Measurements from ENCODE around the gene DBH. TPM values are rescaled to one million over a fixed set of nuclear protein-coding genes. Genes with fewer than 3 reads are reported as not detected.

Gene DBH
- total RNA-seq, 1 experiment from 2014 or later = not detected

DNA sequence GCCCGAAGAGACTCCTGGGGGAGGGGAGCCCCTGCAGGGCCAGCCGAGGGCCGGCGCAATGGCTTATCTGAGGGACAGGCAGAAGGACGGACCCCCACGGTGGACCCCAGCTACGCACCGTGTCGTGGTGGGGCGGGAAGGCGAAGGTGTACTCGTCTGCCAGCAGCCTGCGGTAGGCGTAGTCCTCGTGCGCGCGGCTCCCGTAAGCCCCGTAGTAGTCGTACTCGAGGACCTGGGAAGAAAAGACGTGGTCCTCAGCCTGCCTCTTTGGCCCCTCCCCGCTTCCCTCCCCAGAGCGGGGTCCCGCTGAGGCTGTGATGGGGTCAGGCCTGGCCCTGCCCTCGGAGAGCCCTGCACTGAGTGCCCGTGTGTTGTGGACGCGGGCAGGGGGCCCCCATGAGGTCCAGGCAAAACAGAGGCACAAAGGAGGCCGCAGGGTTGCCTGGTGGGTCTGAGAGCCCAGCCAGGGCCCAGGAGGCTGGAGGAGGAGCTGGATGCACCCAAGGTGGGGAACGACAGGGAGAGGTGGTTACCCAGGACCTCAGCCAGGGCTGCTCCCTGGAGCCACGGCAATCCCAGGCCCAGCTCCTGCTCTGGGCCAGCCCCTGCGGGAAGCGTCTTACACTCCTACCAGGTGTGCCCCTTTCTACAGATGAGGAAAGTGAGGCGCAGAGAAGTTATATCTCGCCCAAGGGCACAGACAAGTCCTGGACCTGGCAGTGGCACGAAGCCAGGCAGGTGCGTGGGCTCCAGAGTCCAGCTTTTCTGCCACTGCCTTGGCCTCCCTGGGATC, 66.8 kb downstream of the DBH start:
- no peak for DNase-seq (ENCODE audit: low read depth)
- in situ Hi-C loops (cut with HindIII; ENCODE audit: low pct_unique_long_range_greater_than_20kb, low sequenced_read_pairs) = no loop called here

DNA sequence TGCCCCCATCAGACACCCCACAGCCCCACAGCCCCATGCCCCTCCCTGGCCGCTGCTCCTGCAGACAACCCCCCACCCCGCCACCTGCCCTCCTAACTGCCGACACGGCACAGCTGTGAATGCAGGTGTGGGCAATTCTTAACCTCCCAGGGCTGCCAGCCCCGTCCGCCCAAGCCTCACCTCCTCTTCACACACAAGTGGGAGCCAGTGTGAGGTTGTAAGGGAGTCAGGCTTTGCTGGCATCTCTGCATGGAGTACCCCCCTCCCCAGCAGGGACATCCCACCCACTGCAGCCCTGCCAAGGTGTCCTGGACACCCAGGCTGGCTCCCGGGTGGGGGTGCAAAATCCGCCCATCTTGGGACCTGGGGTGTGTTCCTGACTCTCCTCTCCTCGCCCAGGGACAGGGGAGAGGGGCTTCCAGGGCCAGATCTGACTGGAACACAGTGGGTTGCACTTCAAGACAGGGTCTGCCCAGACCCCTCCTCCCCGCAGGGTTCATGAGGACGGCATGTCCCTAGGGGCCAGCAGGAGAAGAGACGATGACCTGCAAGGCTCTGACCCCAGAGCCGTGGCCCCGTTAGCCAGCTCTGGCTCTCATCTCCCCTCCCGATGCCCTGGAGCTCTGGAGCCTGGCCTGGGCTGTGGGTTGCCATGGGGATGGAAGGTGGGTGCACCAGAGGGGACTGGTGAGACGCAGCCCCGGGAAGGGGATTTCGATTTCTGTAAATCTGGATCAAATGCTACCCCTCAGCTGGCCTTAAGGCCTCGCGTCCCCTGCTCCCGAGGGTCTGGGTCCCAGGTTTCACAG, 67.6 kb downstream of the DBH start:
- in situ Hi-C loops (cut with HindIII; ENCODE audit: low pct_unique_long_range_greater_than_20kb, low sequenced_read_pairs) = no loop called here
- DNase-seq (ENCODE audit: low read depth) = no peak

DNA sequence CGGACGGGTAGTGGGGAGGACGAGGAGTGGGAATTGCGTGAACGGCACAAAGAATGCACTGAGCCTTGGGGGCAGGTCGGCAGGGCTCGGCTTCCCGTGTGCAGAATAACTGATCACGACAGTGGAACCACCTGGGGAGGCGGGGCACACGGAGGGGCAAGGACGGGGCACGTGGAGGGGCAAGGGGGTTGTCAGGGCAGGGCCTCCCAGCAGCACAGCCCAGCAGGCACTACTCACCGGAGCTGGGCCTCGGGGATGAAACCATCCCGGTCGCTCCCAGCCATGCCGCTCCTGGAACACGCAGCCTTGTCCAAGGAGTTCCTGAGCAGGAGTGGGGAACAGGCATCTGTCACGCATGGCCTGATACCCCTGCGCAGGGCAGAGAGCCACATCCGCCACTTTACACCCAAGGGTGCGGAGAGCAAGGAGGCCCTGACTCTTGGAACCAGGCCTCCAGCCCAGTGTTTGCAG, 68.6 kb downstream of the DBH start:
- in situ Hi-C loops (cut with HindIII; ENCODE audit: low pct_unique_long_range_greater_than_20kb, low sequenced_read_pairs) = no loop called here
- no peak for DNase-seq (ENCODE audit: low read depth)

DNA sequence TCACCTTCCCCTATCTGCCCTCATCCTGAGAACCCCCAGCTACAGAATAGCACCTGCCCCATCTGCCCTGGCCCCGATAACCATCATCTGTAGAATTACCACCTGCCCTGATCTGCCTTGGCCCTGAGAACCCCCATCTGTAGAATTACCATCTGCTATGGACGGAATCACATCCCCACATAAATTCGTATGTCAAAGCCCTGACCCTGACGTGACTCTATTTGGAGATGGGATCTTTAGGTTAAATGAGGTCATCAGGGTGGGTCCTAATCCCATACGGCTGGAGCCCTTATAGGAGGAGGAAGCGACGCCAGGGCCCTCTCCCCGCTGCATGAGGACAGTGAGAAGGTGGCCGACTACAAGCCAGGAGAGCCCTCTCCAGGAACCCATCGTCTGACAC, 69.4 kb downstream of the DBH start:
- no peak for DNase-seq (ENCODE audit: low read depth)
- in situ Hi-C loops (cut with HindIII; ENCODE audit: low pct_unique_long_range_greater_than_20kb, low sequenced_read_pairs) = no loop called here

DNA sequence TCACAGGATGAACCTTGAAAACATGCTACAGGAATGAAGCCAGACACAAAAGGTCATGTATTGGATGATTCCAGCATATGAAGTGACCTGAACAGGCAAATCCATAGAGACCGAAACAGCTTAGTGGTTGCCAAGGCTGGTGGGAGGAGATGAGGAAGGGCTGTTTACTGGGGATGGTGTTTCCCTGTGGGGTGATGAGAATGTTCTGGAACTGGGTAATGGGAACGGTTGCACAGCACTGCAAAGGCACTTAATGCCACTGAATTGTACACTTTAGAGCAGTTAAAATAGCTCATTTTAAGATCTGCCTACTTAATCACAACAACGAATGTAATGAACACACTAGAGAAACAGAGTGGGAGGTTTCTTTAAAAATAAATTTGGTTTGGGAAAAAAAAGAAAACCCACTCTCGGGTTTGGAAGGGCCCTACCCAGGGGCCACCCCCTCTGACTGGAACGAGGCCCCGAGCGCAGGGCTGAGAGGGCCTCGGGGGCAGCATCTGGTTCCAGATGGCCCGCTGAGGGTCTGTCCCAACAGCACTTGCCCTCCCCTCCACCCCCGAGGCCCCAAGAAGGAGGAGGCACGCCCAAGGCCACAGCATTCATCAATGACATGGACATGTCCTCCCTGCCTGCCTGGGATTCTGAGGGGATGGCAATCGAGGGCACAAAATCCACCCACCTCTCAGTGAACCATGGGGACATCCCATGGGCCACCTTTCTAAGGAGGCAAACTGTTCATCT, 70.3 kb downstream of the DBH start:
- no peak for DNase-seq (ENCODE audit: low read depth)
- in situ Hi-C loops (cut with HindIII; ENCODE audit: low pct_unique_long_range_greater_than_20kb, low sequenced_read_pairs) = no loop called here

DNA sequence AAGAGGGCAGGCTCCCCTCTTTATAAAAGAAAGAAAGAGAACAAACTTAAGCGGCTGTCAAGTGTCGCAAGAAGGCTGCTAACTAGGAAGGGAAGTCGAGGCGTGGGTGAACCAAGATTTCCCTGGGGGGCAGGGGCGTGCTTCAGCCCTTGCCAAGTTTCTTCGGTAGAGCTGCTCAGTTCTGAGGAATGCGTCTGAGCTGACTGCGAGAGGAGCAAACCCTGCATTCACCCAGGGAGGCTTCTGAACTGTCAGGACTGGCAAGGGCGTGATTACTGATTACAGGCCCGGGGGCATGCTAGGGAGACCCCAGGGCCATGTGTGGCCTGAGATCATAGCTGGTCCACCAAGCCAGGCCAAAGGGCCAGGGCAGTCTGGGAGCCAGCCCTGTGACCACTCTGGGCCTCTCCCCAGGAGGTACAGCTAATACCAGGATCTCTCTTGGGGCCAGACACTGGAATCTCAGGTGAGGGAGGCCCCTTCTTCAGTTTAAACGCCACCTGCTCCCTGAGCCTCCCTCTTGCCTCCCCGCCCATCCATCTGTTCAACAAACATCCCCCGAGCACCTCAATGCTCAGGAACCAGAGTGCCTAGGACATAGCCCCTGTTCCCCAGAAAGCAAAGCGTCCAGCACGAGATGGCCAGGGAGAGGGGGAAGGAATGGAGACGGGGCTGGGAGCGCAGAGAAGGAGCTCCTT, 71.1 kb downstream of the DBH start:
- no peak for DNase-seq (ENCODE audit: low read depth)
- in situ Hi-C loops (cut with HindIII; ENCODE audit: low pct_unique_long_range_greater_than_20kb, low sequenced_read_pairs) = no loop called here

DNA sequence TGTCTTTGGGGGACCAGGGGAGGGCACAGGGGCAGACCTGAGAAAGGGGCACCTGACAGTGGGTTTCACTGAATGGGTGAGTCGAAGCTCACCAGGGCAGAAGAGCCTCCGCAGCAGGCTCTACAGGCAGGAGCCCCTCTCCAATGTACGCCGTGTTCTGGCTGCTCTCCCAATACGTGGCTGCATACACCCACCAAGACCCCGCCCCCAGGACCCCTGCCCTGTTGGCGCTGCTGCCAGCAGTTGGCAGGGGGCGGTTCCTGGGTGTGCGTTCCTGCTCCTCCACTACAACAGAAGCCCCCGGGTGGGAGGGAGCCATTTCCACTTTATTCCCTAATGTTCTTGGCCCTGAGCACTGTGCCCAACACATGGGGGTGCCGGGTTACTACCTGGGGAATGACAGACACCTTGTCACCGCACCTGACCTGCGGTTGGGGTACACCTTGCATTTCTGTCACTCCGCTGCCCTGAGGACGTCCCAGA, 71.6 kb downstream of the DBH start:
- in situ Hi-C loops (cut with HindIII; ENCODE audit: low pct_unique_long_range_greater_than_20kb, low sequenced_read_pairs) = no loop called here
- no peak for DNase-seq (ENCODE audit: low read depth)

DNA sequence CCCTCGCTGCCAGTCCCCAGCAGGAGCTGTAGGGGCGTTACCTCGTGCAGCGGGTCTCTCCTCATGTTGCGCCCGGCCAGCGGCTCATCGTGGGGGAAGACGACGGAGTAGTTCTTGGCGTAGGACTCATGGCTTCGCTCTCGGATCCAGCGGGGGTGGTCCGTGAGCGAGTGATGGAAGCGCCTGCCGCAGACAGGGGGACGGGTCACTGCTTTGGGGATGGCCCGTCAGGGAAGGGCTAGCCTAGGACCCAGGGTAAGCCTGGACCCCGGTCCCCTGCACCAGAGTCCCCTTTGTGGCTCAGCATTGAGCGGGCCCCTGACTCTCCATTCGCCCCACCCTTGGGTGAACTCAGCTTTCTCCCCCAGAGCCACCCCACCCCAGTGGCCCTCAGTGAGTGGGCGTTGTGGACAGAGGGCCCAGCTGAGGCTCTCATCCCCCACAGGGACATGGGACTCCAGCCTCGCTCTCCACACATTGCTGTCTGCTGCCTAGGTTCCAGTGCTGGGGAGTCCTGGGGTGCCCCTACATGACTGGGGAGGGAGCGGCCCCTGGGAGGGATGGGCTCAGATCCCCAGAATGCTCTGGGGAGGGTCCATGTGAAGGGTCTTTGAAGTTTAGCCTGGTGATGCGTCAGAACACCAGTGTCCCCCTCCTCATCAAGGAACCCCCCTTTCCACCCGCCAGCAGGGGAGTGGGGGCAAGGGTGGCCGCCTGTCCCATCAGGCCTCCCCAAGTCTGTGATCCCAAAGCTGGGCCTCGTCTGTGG, 72.3 kb downstream of the DBH start:
- no peak for DNase-seq (ENCODE audit: low read depth)
- in situ Hi-C loops (cut with HindIII; ENCODE audit: low pct_unique_long_range_greater_than_20kb, low sequenced_read_pairs) = no loop called here

Other genes with a start within 250 kb of the DBH start
- gene REXO4, start 218.4 kb upstream of the DBH start, total RNA-seq (2014; rRNA removed; shearing (Covaris generic); ENCODE audit: low replicate concordance) = 27.5 and 35.4 TPM in 2 replicates
- 3.0 and 3.7 TPM in 2 replicates for gene ADAMTS13, start 214.0 kb upstream of the DBH start, total RNA-seq (2014; rRNA removed; shearing (Covaris generic); ENCODE audit: low replicate concordance)
- gene CACFD1, start 176.4 kb upstream of the DBH start, total RNA-seq (2014; rRNA removed; shearing (Covaris generic); ENCODE audit: low replicate concordance) = 10.7 and 13.2 TPM in 2 replicates
- 19.6 and 19.7 TPM in 2 replicates for gene SLC2A6, start 157.3 kb upstream of the DBH start, total RNA-seq (2014; rRNA removed; shearing (Covaris generic); ENCODE audit: low replicate concordance)
- not detected in 2 replicates for gene MYMK, start 111.4 kb upstream of the DBH start, total RNA-seq (2014; rRNA removed; shearing (Covaris generic); ENCODE audit: low replicate concordance)
- gene ADAMTSL2, start 101.7 kb upstream of the DBH start, total RNA-seq (2014; rRNA removed; shearing (Covaris generic); ENCODE audit: low replicate concordance) = not detected in 2 replicates
- not detected in 2 replicates for gene FAM163B, start 27.0 kb upstream of the DBH start, total RNA-seq (2014; rRNA removed; shearing (Covaris generic); ENCODE audit: low replicate concordance)
- 7.6 and 13.0 TPM in 2 replicates for gene SARDH, start 102.0 kb downstream of the DBH start, total RNA-seq (2014; rRNA removed; shearing (Covaris generic); ENCODE audit: low replicate concordance)

All from Caki2 (cell line).